ENCODE results near the gene TPSB2.
"Not testable (repeated sequence)": the region's sequence is repeated elsewhere in the genome, so short reads cannot be mapped to it uniquely, and the experiment has no call there.

The TPSB2 gene

GRCh38 chr16:1261131-1261892 is 31.3 kb upstream of the TPSB2 start:
- DNase-seq = no peak

DNA sequence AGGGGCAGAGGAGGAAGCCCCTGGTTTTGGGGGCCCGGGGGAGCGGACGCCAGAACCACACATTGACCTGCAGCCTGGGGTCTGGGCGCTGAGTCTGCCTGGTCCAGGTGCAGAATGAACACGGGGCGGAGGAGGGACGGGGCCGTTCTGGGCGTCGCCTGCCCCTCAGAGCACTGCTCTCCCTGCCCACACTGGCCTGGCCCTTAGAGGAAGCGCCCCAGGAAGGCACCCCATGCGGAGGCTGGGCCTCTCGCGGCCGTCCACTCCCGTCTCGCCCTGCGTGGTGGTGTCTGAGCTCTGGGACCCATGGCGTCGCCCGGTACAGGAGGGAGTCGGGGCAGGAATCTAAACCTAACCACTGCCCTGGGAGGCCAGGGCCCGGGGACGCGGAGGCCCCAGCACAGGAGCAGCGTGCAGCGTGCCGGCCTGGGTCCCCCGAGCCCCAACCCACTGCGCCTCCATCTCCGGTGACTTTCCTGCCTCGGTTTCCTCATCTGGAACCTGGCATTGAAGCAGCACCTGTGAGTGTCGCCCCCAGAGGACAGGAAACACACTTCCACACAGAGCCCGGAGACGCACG is 30.2 kb upstream of the TPSB2 start:
- DNase-seq = no peak

- DNase-seq = no peak
These were observed 29.7 kb upstream of the TPSB2 start for GRCh38 chr16:1259760-1260068.

GRCh38 chr16:1258906-1259759 is 29.1 kb upstream of the TPSB2 start:
- no peak for DNase-seq

GRCh38 chr16:1258225-1258600 is 28.2 kb upstream of the TPSB2 start:
- no peak for DNase-seq

- DNase-seq = no peak
These were observed 27.7 kb upstream of the TPSB2 start for GRCh38 chr16:1257561-1258224.

GRCh38 chr16:1256874-1257322 is 26.9 kb upstream of the TPSB2 start:
- DNase-seq = no peak

DNA sequence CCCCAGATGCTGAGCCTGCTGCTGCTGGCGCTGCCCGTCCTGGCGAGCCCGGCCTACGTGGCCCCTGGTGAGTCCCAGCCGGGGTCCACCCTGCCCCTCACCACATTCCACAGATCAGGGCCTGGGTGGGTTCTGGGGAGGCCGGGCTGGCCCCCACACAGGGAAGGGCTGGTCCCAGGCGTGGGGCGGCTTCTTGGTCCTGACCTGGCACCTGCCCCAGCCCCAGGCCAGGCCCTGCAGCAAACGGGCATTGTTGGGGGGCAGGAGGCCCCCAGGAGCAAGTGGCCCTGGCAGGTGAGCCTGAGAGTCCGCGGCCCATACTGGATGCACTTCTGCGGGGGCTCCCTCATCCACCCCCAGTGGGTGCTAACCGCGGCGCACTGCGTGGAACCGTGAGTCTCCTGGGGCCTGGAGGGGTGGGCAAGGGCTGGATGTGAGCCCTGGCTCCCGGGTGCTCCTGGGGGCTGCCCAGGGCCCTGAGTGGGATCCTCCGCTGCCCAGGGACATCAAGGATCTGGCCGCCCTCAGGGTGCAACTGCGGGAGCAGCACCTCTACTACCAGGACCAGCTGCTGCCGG is 26.4 kb upstream of the TPSB2 start:
- not testable (repeated sequence) for DNase-seq

DNA sequence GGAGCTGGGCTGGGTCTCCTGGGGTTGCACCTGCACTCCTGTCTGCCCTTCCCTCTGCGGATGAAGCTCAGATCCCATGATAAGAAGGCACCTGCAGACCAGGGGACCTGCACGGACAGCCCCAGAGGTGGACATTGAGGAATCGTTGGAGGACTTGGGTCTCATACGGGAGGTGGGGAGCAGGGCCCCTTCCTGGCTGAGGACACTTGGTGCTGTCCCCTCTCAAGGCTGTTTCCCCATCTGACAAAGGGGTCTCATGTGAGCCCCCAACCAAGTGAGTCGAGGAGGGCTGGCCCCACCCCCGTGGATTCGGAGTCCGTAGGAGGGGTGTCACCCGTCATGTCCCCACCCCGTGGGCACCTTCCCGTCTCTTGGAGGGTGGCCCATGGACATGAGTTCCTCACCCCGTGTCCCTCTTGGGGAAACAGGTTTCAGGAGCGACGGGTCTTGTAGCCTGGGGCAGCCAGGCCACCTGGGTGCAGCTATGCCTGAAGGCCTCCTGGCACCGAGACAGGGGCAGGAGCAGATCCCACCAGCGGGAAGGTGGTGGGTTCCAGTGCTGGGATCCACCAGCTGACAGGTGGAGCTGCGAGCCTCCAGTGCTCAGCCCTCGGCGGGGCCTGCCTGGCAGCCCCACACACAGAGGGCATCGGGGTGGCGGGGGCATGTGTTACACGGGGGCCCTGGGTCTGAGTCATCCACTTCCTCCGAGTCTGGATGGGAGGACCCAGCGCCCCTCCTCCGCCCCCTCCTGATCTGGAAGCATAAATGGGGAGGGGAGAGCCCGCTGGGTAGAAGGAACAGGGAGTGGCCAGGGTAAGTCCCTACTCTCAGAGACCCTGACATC is 25.5 kb upstream of the TPSB2 start, which contains the start of gene TPSD1:
TPSD1 (plus strand) TSS at position 794 of the 847 bp plus-strand sequence. CDS start 212 bp downstream, outside the sequence.
- DNase-seq = not testable (repeated sequence)

GRCh38 chr16:1254821-1255220 is 24.8 kb upstream of the TPSB2 start:
- DNase-seq = not testable (repeated sequence)

DNA sequence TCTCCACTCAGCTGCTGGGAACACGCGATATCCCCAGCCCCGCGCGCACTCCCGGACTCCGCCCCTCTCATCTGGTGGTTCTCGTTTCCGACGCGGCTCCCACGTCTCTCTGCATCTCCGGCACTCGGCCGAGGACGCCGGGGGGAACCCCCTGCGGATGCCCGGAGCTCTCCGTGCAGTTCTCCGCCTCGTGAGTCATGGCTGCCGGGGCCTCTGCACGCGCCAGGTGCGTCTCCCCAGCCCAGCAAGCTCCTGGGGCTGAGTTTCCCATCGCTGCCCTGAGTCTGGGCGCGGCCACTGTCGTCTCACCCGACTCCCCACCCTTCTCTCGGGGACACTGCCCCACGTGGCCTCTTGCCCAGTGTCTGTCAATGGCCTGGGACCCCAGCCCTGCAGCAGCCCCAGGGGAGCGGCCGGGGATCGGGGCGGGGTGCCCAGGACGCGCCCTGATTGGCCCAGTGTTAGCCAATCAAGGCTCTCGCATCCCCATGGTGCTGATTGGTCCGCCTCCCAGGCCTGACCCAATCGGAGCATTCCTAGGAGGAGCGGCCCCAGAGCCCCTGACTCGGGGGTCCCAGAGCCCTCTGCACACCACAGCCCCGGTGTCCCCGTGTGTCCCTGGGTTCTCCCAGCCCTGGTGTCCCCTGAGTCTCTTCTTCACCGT is 23.8 kb upstream of the TPSB2 start:
- not testable (repeated sequence) for DNase-seq

DNA sequence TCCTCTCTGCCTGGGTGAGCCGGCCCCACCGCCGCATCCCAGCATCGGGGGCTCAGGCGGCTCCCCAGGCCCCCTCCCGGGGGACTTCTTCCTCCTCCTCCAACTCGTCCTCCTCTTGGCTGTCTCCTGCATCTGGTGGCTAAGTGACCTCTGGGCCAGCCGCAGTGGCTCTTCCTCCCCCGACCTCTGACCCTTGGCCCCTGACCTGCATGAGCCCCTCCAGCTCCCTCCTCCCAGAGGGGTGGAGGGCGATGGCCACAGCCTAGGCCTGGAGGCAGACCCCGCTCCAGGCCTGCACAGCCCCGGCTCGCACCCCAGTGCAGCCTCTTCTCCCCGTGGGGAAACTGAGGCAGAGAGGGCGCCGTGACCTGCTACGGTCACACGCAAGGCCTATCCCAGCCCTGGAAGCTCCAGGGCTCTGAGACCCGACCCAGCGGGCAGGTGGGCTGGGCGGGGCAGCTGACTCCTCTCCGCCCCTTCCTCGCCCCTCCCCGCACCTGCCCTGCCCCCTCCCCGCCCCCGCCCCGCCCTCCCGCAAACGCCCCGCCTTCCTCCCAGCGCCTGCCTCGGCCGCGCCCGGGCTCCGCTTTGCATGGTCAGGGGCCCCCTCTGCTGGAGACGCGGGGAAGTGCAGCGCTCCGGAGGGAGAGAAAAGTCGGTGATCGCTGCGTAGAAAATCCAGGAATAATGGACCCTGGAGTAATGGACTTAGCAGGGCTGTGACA is 19.2 kb upstream of the TPSB2 start:
- not testable (repeated sequence) for DNase-seq

DNA sequence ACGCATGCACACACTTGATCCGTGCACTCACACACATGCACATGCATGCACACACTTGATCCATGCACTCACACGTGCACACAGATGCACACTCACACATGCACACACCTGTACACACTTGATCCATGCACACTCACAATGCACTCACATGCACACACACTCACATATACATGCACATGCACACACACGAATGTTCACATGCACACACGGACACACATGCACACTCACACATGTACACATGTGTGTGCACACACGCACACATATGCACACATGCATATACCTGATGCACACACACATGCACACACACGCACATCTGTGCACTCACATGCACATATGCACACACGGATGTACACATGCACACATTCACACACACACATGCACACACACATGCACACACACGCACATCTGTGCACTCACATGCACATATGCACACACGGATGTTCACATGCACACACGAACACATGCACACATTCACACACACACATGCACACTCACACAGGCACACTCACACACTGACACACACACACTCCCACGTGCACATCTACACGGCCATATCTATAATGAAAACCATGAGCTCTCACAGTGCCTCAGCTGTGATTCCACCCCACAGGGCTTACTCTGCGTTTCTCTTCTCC is 18.0 kb upstream of the TPSB2 start:
- not testable (repeated sequence) for DNase-seq

GRCh38 chr16:1245452-1246020 is 15.6 kb upstream of the TPSB2 start:
- DNase-seq = no peak

DNA sequence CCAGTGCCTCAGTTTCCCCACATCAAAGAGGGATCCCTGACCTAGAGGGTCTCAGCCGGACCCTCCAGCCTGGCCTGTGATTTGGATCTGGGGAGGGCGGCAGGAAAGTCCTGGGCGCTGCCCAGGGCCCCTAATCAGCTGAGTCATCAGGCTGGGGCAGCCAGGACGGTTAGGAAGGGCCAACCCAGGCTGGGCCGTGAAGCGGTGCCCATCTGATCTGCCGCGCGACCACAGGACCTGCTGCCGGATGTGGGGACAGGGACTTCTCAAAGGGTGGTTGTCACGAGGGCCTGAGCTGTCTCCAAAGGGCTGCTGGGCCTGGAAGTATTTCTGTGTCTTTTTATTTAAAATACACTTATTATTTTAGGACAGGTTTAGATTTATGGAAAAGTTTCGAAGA is 14.9 kb upstream of the TPSB2 start:
- DNase-seq = no peak

- DNase-seq = not testable (repeated sequence)
These were observed 14.2 kb upstream of the TPSB2 start for GRCh38 chr16:1243907-1244850.

DNA sequence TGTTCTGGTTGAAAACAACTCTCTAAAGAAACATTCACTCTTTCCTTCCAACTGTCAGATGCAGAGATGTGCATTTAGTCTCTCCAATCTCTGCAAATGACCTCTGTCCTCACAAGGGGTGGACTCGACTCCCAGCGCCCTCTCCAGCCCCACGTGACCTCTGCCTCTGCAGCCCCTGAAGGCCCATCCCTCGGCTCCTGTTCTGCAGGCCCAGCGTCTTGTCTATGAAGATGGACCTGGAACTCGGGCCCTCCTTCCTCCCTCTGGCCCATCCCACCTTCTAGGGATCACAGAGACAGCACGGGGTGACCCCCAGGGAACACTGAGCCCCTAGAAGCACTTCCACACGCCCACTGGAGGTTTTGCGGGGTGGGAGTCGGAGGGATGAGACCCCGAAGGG is 13.4 kb upstream of the TPSB2 start:
- not testable (repeated sequence) for DNase-seq

DNA sequence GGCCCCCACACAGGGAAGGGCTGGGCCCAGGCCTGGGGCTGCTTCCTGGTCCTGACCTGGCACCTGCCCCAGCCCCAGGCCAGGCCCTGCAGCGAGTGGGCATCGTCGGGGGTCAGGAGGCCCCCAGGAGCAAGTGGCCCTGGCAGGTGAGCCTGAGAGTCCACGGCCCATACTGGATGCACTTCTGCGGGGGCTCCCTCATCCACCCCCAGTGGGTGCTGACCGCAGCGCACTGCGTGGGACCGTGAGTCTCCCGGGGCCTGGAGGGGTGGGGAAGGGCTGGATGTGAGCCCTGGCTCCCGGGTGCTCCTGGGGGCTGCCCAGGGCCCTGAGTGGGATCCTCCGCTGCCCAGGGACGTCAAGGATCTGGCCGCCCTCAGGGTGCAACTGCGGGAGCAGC is 11.1 kb upstream of the TPSB2 start:
- not testable (repeated sequence) for DNase-seq

Data from effector CD4-positive, alpha-beta T cell (primary cell).